ENCODE results near the gene RNF8. TPM values are rescaled to one million over a fixed set of nuclear protein-coding genes. Genes with fewer than 3 reads are reported as not detected.
"Not testable (repeated sequence)": the region's sequence is repeated elsewhere in the genome, so short reads cannot be mapped to it uniquely, and the experiment has no call there.

The RNF8 gene
- 10 to 100 TPM; 24.4 to 30.5 (median 26.4) TPM for polyA plus RNA-seq (ENCODE audit: insufficient read length in 4 of 4)

- peak; percentile 69 to 78 (median 73) for DNase-seq (ENCODE audit: low read depth in 4 of 4, low spot score in 3 of 4)
Observed at GRCh38 chr6:37353761-37354525, at the start of gene RNF8. TSS of gene RNF8 (plus strand) at chr6:37353983. CDS start at chr6:37354165, 182 bp downstream.

- DNase-seq (ENCODE audit: low read depth in 4 of 4, low spot score in 3 of 4) = no peak
Observed at GRCh38 chr6:37304766-37305165, 49.0 kb upstream of the RNF8 start.

DNA sequence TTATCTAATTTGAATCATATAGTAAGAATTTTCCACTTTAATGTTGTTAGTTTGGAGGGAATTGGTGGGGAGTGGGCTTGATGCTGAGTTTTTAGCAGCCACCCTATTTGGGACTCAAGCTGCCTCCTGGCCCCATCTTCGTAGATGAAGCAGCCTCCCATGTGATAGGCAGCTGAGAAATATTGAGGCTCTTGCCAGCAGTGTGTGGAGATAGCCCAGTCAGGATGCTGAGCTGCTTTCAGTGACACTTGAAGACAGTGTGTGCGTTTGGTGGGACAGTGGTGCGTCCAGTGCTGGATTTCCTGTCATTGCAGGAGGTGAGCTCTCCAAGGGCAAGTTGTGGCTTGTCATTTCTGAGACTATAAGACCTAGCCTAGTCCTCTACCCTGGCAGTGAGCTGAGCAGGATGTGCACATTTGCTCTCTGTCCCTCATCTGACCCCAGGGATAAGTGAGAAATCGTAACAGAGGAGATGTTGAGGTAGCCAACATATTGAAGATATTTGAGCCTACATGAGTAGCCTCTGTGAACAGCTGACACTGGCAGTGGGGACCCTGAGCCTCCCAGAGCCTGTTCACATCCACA, 47.9 kb upstream of the RNF8 start:
- no peak for DNase-seq (ENCODE audit: low read depth in 4 of 4, low spot score in 3 of 4)

DNA sequence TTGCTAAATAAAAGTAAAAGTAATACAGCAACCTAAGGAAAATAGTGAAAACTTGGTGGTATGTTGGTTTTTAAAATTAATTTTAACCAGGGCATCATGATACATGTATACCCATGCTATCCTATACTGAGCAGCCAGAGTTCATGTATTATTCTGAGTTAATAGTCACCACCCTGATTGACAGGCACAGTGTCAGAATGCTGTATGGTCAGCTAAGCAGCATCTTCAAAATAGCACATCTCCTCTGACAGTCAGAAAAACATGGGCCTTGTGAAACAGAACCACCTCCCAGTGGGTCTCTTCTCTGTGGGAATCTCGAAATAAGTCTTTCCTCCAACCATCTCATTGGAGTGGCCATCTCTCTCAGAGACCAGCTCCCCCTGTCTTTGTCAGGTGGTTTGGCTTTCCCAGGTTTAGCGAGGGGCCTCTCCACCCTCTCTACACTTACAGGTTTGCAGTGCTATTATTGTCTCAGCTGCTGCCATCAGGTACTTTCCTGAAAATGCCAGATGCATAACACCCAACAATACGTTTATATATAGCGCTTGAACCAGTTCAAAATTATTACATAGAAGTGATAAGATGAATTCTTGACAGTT, 47.1 kb upstream of the RNF8 start:
- no peak for DNase-seq (ENCODE audit: low read depth in 4 of 4, low spot score in 3 of 4)

GRCh38 chr6:37307484-37307883, 46.3 kb upstream of the RNF8 start:
- DNase-seq (ENCODE audit: low read depth in 4 of 4, low spot score in 3 of 4) = not testable (repeated sequence)

- DNase-seq (ENCODE audit: low read depth in 4 of 4, low spot score in 3 of 4) = no peak
Observed at GRCh38 chr6:37308069-37308815, 45.5 kb upstream of the RNF8 start.

- DNase-seq (ENCODE audit: low read depth in 4 of 4, low spot score in 3 of 4) = no peak
Observed at GRCh38 chr6:37309046-37309445, 44.7 kb upstream of the RNF8 start.

GRCh38 chr6:37309692-37310091, 44.1 kb upstream of the RNF8 start:
- no peak for DNase-seq (ENCODE audit: low read depth in 4 of 4, low spot score in 3 of 4)

GRCh38 chr6:37310966-37311365, 42.8 kb upstream of the RNF8 start:
- DNase-seq (ENCODE audit: low read depth in 4 of 4, low spot score in 3 of 4) = no peak

GRCh38 chr6:37311741-37312473, 41.9 kb upstream of the RNF8 start:
- DNase-seq (ENCODE audit: low read depth in 4 of 4, low spot score in 3 of 4) = no peak

GRCh38 chr6:37313723-37314486, 39.9 kb upstream of the RNF8 start:
- no peak for DNase-seq (ENCODE audit: low read depth in 4 of 4, low spot score in 3 of 4)

GRCh38 chr6:37314487-37315156, 39.2 kb upstream of the RNF8 start:
- no peak for DNase-seq (ENCODE audit: low read depth in 4 of 4, low spot score in 3 of 4)

DNA sequence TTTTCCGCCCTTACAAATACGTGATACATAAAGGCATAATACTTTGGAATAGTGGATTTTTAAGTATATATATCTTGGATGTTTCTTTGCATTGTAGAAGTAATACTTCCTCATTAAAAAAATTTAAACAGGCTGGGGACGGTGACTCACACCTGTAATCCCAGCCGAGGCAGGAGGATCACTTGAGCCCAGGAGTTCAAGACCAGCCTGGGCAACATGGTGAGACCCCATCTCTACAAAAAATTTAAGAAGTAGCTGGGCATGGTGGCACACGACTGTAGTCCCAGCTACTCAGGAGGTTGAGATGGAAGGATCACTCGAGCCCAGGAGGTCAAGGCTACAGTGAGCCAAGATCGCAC, 38.6 kb upstream of the RNF8 start:
- DNase-seq (ENCODE audit: low read depth in 4 of 4, low spot score in 3 of 4) = no peak

DNA sequence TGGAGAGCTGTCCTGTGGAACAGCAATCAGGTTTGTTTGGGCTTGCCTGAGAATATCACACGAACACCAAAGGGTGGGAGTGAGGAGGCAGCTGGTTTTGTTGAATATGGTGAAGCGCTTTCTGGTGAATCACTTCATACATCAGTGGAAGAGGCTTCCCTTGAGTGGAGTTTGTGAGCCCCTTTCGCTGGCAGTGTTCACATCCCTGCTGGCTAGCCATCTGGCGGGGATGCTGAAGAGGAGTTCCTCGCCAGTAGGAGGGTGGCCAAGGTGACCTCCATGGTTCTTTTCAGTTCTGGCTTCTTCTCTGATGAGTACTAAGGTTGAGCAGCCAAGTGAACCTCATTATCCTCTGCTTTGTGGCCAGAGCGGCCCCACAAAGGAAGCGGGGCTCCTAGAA, 37.7 kb upstream of the RNF8 start:
- no peak for DNase-seq (ENCODE audit: low read depth in 4 of 4, low spot score in 3 of 4)

GRCh38 chr6:37317312-37318038, 36.3 kb upstream of the RNF8 start:
- DNase-seq (ENCODE audit: low read depth in 4 of 4, low spot score in 3 of 4) = no peak

DNA sequence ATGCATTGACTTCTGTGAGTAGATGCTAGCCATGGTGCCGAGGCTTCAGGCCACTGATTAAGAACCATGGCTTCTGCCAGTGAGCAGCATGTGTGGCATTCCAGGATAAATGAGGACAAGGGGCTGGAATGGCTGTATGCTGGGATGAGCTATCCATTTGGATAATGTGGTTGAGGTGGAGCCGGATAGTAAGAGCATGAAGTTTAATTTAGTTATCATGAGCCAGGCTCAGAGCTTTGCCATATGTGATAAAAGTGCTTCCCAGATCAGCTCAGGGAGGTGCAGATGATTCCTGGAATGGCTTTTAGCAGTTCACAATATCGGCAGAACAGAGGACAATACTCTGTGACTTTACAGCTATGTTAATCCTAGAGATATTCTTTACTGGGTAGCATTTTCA, 34.6 kb upstream of the RNF8 start:
- DNase-seq (ENCODE audit: low read depth in 4 of 4, low spot score in 3 of 4) = no peak

GRCh38 chr6:37319856-37320480, 33.8 kb upstream of the RNF8 start:
- no peak for DNase-seq (ENCODE audit: low read depth in 4 of 4, low spot score in 3 of 4)

DNA sequence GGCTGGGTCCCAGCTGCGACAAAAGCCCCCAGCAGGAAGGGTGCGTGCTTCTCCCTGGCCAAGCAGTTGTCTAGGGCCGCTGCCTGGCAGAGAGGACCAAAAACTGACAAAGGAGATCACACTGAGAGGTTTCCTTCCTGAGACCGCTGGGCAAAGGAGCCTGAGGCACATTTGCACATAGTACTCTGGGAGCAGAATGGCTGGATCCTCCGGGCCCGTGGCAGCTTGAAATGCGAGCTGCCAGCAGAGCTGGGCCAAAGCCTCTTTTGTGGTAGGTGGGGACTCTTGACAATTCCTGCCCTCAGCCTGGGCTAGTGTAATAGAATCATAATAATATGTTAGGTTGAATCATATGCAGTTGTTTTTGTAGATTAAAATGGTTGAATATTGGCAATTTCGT, 33.1 kb upstream of the RNF8 start:
- no peak for DNase-seq (ENCODE audit: low read depth in 4 of 4, low spot score in 3 of 4)

Measured in left renal pelvis (tissue), 4 donors.